IPS DF 6.9 (cell line): Measurements from ENCODE around the gene CTXND1.
"Not testable (repeated sequence)": the region's sequence is repeated elsewhere in the genome, so short reads cannot be mapped to it uniquely, and the experiment has no call there.

Experiments
- DNase-seq: peaks from one replicate; pipeline ENCODE4 v3.0.0-alpha.2; 2013; ENCODE audit warnings: low read depth, low spot score
- H3K27ac ChIP-seq: one replicate; pipeline ENCODE4 v1.5.1; 2013; ENCODE audit warnings: low read length, control low read depth
- H3K27me3 ChIP-seq: 2 replicates; pipeline ENCODE4 v1.6.1; 2013; ENCODE audit warnings: mild to moderate bottlenecking, low read length; ENCODE audit not compliant: control insufficient read depth, insufficient read depth
- H3K36me3 ChIP-seq: 2 replicates; pipeline ENCODE4 v1.6.1; 2013; ENCODE audit warnings: low read length; ENCODE audit not compliant: control insufficient read depth, insufficient read depth
- H3K4me1 ChIP-seq: 2 replicates; pipeline ENCODE4 v1.6.1; 2013; ENCODE audit warnings: low read length; ENCODE audit not compliant: control insufficient read depth, insufficient read depth
- H3K4me3 ChIP-seq: 2 replicates; pipeline ENCODE4 v1.5.1; 2013; ENCODE audit warnings: mild to moderate bottlenecking, low read length
- H3K9me3 ChIP-seq: 2 replicates; pipeline ENCODE4 v1.6.1; 2013; ENCODE audit warnings: low read length, inconsistent platforms; ENCODE audit not compliant: control insufficient read depth, insufficient read depth
- WGBS: extraction: QIAGEN DNeasy Blood & Tissue Kit; methylation state at CpG from one replicate; pipeline ENCODE4 v1.1.7; 2013; ENCODE audit warnings: mixed read lengths, missing lambda C conversion rate; ENCODE audit not compliant: insufficient read length, insufficient coverage; 5-methylcytosine and 5-hydroxymethylcytosine counted together

Gene CTXND1

DNA sequence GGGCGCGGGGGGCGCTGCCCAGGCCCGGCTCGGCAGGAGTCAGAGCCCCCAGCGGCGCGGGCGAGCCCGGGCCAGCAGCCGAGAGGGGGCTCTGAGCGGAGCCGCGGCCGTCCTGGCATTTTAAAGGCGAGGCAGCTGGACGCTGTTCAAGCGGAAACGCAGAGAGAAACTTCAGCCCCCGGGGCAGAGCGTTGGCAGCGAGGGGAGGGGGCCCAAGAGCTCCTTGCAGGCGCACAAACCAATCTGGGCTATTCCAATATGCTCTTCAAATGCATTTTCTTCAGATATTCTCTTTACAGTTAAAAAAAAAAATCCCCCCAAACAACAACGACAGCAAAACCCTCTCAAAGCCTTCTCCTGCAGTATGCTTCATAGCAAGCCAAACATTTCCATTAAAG, at the start of gene CTXND1:
Gene CTXND1, minus strand, starts transcription at position 93 of the 398 bp plus-strand sequence. CDS start 50,264 bp downstream, outside the sequence.
- H3K27me3 ChIP-seq: peaks cover 17% of the 10 kb centered on the region
- DNase-seq: no peak
- H3K36me3 ChIP-seq: no peaks in the 10 kb centered on the region
- WGBS: no CpG with 5 or more reads among the region's 24 CpGs
- H3K9me3 ChIP-seq: no peaks in the 10 kb centered on the region
- H3K4me3 ChIP-seq: peak within 1 kb of the TSS; percentile 74; the same call in 1 of the 2 replicates
- no peaks in the 10 kb centered on the region for H3K4me1 ChIP-seq
- H3K27ac ChIP-seq: no peak within 1 kb of the TSS

DNA sequence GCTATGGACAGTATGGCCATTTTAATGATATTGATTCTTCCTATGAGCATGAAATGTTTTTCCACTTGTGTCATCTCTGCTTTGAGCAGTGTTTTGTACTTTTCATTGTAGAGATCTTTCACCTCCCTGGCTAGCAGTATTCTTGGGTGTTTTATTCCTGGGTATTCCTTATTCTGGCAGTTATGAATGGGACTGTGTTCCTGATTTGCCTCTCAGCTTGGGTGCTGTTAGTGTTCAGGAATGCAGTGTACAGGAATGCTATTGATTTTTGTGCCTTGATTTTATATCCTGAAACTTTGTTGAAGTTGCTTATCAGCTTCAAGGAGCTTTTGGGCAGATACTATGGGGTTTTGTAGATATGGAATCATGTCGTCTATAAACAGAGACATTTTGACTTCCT, 49.5 kb upstream of the CTXND1 start:
- no CpG with 5 or more reads among the region's 1 CpG for WGBS

GRCh38 chr15:80295777-80296176, 43.8 kb upstream of the CTXND1 start:
- no CpG with 5 or more reads among the region's 4 CpGs for WGBS
- not testable (repeated sequence) for H3K36me3 ChIP-seq, H3K9me3 ChIP-seq, DNase-seq, H3K4me3 ChIP-seq, H3K27ac ChIP-seq, H3K27me3 ChIP-seq, H3K4me1 ChIP-seq

More for the DNA sequence above, 49.5 kb upstream of the CTXND1 start:
- Histone ChIP-seq H3K4me1 (no peaks in the 10 kb centered on the region), H3K4me3 (no peak overlapping the region), H3K36me3 (no peaks in the 10 kb centered on the region), H3K9me3 (no peaks in the 10 kb centered on the region), H3K27me3 (no peaks in the 10 kb centered on the region), H3K27ac (no peak overlapping the region)
- no peak for DNase-seq

DNA sequence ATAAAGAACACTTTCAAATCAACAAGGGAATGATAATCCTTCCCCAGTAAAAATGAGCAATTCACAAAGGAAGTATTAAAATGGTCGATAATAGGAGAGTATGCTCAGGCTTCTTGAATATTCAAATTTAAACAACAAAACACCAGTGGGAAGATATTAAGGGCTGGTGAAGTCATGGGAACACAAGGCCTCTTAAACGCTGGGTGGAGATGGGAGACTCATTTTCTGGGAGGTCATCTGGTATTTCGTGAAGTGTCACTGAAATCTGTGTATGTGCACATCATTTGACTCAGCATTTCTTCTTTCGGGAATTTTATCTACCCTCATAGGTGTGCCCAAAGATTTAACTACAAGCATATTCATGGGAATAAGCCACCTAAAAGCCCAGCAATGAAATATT, 40.1 kb upstream of the CTXND1 start:
- H3K27ac ChIP-seq: no peak overlapping the region
- no peaks in the 10 kb centered on the region for H3K27me3 ChIP-seq
- no peak overlapping the region for H3K4me3 ChIP-seq
- DNase-seq: no peak
- no CpG with 5 or more reads among the region's 4 CpGs for WGBS
- no peaks in the 10 kb centered on the region for H3K9me3 ChIP-seq
- H3K4me1 ChIP-seq: no peaks in the 10 kb centered on the region
- H3K36me3 ChIP-seq: no peaks in the 10 kb centered on the region

DNA sequence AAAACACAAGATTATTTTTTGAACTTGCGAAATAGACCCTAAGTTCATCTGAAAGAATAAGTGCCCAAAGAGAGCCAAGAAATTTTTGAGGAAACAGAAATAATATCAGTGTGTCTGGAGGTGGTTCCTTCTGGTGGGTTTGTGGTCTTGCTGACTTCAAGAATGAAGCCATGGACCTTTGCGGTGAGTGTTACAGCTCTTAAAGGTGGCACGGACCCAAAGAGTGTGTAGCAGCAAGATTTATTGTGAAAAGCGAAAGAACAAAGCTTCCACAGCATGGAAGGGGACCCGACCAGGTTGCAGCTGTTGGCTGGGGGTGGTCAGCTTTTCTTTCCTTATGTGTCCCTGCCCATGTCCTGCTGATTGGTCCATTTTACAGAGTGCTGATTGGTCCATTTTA, 38.9 kb upstream of the CTXND1 start:
- no CpG with 5 or more reads among the region's 5 CpGs for WGBS
- not testable (repeated sequence) for H3K4me1 ChIP-seq, H3K27ac ChIP-seq, H3K36me3 ChIP-seq, DNase-seq, H3K4me3 ChIP-seq, H3K27me3 ChIP-seq, H3K9me3 ChIP-seq

- H3K27ac ChIP-seq: no peak overlapping the region
- H3K27me3 ChIP-seq: no peaks in the 10 kb centered on the region
- no peak overlapping the region for H3K4me3 ChIP-seq
- H3K9me3 ChIP-seq: no peaks in the 10 kb centered on the region
- no peak for DNase-seq
- no peaks in the 10 kb centered on the region for H3K36me3 ChIP-seq
- no peaks in the 10 kb centered on the region for H3K4me1 ChIP-seq
- no CpG with 5 or more reads among the region's 9 CpGs for WGBS
These were observed 37.8 kb upstream of the CTXND1 start for GRCh38 chr15:80289528-80290495.

GRCh38 chr15:80288131-80288530, 36.1 kb upstream of the CTXND1 start:
- DNase-seq: no peak
- WGBS: no CpG with 5 or more reads among the region's 4 CpGs
- H3K36me3 ChIP-seq: no peaks in the 10 kb centered on the region
- H3K27me3 ChIP-seq: no peaks in the 10 kb centered on the region
- no peaks in the 10 kb centered on the region for H3K9me3 ChIP-seq
- no peaks in the 10 kb centered on the region for H3K4me1 ChIP-seq
- no peak overlapping the region for H3K27ac ChIP-seq
- H3K4me3 ChIP-seq: no peak overlapping the region

DNA sequence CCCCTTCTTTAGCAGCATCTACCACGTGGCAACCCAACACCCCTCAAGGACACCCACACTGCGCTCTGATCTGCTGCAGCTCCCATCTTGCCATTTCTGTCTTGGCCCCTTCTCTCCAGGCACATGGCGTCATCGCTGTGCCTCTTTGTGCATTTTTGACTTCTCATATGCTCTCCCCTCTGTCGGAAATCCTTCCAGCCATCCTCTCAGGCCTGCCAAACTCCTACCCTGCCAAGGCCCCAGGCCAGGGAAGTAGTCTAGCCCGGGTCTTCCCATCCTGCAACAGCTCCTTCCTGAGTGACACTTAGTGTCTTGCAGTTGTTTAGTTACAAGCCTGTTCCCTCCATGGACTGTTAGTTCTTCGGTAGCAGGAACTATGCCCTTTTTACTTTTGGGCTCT, 34.0 kb upstream of the CTXND1 start:
- DNase-seq: no peak
- WGBS: no CpG with 5 or more reads among the region's 7 CpGs
- Histone ChIP-seq H3K36me3 (no peaks in the 10 kb centered on the region), H3K9me3 (no peaks in the 10 kb centered on the region), H3K4me1 (no peaks in the 10 kb centered on the region), H3K27me3 (no peaks in the 10 kb centered on the region), H3K4me3 (no peak overlapping the region), H3K27ac (no peak overlapping the region)

DNA sequence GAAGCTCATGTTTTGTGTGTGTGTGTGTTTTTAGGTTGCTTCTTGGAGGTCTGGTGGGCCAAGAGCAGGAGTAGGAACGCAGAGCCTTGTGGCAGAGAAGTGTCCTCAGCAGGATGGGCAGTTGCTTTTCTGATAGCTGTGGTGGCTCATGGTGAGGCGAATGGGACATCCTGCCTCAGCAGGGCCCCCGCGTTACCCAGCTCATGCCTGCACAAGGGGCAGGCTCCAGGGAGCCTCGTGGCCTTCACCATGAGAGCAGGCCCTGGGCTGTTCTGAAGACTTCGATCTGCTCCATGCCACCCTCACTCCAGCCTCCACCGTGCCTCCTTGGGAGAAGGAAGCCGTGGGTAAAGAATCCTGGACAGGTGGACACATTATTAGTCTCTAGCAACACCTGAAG, 33.4 kb upstream of the CTXND1 start:
- H3K36me3 ChIP-seq: no peaks in the 10 kb centered on the region
- no CpG with 5 or more reads among the region's 8 CpGs for WGBS
- no peaks in the 10 kb centered on the region for H3K4me1 ChIP-seq
- H3K4me3 ChIP-seq: no peak overlapping the region
- no peak overlapping the region for H3K27ac ChIP-seq
- H3K27me3 ChIP-seq: no peaks in the 10 kb centered on the region
- DNase-seq: no peak
- no peaks in the 10 kb centered on the region for H3K9me3 ChIP-seq

DNA sequence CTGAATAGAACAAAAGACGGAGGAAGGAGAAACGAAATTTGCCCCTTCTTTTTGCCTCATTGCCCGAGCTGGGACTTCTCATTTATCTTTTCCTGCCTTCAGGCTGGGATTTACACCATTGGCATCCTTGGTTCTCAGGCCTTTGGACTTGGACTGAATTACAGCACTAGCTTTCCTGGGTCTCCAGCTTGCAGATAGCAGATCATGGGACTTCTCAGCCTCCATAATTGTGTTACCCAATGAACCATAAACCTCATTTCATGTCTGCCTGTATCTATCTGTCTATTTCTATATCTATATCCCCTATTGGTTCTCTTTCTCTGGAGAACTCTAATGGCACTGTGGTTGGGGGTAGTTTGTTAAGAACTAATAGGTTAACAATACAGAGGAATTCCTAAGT, 31.5 kb upstream of the CTXND1 start:
- WGBS: no CpG with 5 or more reads among the region's 3 CpGs

DNA sequence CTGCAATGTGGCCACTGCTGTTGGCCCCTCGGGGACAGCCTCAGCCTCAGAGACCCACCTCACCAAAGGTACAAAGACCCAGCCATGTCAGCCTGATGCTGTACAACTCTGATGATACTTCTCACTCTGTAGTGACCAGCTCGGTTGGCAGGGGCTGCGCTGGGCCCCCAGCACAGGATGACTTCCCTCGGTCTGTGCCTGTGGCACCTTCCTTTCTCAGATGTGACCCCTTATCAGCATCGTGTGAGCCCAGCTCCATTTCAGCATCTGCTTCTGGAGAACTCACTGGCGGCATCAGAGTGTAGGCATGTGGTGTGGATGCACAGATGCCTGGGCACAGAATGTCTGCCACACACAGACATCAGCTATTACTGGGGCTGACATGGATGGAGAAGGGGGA, 25.1 kb upstream of the CTXND1 start:
- Histone ChIP-seq H3K4me1 (no peaks in the 10 kb centered on the region), H3K27ac (no peak overlapping the region), H3K27me3 (no peaks in the 10 kb centered on the region), H3K36me3 (no peaks in the 10 kb centered on the region), H3K4me3 (no peak overlapping the region), H3K9me3 (no peaks in the 10 kb centered on the region)
- no CpG with 5 or more reads among the region's 6 CpGs for WGBS
- DNase-seq: no peak

More for the DNA sequence above, 31.5 kb upstream of the CTXND1 start:
- H3K36me3 ChIP-seq: no peaks in the 10 kb centered on the region
- no peak overlapping the region for H3K4me3 ChIP-seq
- H3K27me3 ChIP-seq: no peaks in the 10 kb centered on the region
- H3K27ac ChIP-seq: no peak overlapping the region
- no peaks in the 10 kb centered on the region for H3K9me3 ChIP-seq
- H3K4me1 ChIP-seq: no peaks in the 10 kb centered on the region
- DNase-seq: no peak
